Activated CD4-positive, alpha-beta T cell treated with anti-CD3 and anti-CD28 coated beads for 4 hours (primary cell): ENCODE data around the gene NRCAM.
"Not testable (repeated sequence)": the region's sequence is repeated elsewhere in the genome, so short reads cannot be mapped to it uniquely, and the experiment has no call there.

Experiments used
- DNase-seq, 2 donors: peaks; one replicate each; pipeline ENCODE4 v3.0.0-alpha.2; 2020

The NRCAM gene

DNA sequence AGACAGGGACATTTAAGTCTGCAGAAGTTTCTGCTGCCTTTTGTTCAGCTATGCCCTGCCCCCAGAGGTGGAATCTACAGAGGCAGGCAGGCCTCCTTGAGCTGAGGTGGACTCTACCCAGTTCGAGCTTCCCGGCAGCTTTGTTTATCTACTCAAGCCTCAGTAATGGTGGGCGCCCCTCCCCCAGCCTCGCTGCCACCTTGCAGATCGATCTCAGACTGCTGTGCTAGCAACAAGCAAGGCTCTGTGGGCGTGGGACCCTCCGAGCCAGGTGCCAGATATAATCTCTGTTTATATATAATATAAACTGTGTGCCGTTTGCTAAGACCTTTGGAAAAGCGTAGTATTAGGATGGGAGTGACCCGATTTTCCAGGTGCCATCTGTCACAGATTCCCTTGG is 63.1 kb downstream of the NRCAM start:
- DNase-seq = not testable (repeated sequence)

DNA sequence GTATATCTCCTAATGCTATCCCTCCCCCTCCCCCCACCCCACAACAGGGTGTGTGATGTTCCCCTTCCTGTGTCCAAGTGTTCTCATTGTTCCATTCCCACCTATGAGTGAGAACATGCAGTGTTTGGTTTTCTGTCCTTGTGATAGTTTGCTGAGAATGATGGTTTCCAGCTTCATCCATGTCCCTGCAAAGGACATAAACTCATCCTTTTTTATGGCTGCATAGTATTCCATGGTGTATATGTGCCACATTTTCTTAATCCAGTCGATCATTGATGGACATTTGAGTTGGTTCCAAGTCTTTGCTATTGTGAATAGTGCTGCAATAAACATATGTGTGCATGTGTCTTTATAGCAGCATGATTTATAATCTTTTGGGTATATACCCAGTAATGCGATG is 68.5 kb downstream of the NRCAM start:
- not testable (repeated sequence) for DNase-seq

DNA sequence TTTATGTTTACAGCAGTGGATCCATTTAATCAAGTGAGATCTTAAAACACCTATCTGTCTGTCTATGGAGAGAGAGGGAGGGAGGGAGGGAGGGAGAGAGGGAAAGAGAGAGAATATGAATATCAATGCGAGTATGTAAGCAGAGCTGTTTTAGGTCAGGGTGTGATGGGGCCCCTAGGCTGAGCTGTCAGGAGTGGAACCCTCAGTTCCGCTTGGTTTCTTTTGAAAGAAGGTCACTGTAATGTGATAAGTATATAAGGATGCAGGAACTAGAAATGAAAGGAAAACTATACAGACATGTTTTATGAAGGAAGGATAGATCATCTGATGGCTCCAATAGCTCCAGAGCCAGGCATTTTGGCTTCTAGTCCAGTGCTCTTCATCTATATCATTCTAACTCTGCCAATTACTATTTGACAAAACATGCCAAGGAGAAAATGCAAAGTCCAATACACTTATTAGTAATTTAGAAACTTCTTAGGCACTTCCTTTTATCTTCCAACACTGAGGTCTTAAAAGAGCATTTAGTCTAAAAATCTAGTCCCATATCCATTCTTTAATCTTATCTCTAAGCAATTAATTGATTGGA is 70.3 kb downstream of the NRCAM start:
- DNase-seq = no peak

DNA sequence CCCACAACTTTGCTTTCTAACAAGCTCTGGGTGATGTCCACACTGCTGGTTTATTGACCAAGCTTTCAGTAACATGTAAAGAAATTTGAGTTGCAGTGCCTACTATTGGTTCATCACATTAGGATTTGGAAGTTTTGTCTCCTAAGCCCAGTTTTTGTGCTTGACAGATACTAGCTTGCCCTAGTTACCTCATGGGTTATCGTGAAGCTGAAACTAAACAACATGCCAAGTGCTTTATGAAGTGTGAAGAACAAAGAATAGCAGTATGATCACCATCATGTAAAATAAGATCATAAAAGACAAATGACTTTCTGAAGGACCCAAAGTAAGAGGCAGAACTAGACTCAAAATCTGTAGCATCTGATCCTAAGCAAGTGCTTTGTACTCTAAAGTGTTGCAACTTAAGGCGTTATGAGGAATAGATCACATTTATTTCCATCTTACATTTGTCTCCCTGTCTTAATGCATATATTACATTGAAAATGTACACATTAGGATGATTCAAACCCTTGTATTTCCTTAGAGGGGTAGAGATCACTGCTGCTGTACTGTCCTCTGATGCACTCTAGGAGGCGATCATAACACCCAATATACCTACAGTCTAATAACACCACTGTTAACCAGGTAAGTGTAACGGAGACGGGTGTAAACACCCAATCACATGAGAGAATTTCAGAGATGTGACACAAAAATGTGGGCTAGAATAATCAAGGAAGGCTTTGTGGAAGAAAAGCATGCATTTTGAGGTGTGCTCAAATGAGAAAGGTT is 71.3 kb downstream of the NRCAM start:
- DNase-seq = no peak

DNA sequence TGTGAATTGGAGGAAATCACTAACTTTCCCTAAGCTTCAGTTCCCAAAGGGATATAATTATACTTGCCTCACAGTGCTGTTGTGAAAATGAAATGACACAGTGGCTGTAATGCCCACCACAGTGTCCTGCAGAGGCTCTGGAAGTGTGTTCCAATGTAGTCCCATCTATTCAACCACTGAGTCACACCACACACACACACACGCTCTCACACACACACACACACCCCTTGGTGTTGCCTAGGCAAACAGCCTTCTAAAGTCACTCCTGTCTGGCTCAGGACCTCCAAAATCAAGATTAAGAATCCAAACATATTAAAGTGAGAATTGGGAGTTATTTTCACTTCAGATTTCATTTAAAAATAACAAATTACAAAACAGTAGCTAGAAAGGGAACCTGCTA is 73.3 kb downstream of the NRCAM start:
- no peak for DNase-seq

DNA sequence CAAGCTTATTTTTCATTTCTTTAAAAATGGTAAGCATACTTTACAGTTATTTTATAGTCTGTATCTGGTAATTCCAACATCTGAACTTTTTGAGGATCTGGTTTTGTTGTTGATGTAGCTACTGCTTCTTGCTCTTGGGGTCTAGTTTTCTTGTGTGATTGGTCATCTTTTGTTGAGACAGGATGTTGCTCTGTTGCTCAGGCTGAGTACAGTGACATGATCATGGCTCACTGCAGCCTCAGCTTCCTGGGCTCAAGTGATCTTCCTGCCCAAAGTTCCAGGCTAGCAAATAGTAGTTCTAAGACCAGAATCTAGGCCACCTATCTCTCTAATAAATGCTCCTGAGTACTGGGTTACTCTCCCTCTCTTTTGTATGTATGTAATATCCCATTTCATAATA is 75.7 kb downstream of the NRCAM start:
- no peak for DNase-seq

DNA sequence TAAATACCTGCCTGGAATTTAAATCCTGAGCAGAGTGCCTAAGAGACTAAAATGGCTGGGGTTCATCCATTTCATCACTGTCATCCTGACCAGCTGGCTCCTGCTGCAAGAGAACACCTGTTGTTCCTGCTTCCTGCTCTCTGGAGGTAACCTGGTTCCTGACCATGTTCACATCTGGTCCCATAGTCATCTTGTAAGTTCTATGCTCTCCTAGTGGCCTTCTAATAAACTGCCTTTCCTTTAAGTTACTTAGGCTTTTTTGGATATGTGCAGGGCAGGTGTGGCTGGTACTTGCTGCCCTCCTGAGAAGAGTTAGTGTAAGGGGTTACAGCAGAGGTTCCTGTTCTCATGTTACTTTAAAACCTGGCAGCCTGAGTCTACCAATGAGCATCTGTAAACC is 80.0 kb downstream of the NRCAM start:
- no peak for DNase-seq

DNA sequence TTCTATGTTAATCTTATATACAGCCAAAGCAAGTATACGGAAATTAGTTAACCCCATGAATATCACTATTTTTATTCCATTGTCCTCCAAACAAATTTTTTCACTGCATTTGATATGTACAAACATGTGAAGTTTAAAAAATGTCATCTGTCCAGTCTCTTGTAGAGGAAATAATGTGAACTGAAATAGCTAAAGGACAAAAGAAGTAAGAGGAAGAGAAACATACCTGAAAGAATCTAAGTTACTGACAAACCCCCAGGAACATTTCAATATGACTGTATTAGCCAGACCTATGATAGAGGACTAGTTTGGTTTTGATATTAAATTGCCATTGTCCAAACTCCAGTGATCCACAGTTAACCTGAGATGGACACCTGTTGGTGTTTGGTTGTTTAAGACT is 80.6 kb downstream of the NRCAM start:
- DNase-seq = no peak

DNA sequence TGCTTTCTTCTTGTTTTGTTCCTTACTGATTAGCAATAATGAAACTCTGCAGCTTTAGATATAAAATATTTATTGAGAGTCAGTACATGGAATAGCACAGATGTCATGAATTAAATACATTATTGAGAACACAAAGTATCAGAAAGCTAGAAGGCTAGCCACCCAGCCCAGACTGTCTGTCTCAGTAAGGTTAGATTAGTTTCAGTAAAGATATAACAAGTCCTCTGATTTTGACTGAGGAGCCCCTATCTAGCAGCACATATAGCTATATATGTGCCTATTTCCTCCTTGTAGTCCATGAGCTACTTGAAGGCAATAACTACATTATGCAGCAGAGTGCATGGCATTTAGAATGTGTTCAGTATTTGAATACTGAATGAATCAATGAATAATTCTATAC is 81.3 kb downstream of the NRCAM start:
- no peak for DNase-seq

DNA sequence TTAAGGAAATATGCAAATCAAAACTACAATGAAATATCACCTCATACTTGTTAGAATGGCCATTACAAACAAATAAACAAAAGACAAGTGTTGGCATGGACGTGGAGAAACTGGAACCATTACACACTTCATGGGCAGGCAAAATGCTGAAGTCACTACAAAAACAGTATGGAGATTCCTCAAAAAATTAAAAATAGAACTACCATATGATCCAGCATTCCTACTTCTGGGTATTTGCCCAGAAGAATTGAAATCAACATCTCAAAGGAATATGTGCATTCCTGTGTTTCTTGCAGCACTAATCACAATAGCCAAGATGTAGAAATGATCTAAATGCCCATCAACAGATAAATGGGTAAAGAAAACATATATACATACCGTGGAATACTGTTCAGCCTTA is 83.6 kb downstream of the NRCAM start:
- DNase-seq = no peak

DNA sequence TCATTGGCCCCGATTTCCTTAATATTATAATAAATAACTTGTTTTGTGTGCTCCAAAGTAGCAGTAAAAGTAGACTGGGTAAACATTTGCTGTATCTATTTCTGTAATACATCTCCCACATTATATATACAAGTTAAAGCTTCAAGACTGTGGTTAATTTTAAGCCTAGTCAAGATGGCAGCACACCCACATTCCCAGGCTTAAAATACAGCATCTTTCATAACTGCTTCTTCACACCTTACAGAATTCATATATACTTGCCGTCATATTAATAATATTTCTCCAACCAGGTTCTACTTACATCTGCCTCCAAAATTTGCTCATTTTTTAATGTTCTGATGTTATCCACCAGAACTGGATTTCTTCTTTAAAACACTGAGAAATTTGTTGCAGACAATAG is 85.6 kb downstream of the NRCAM start:
- no peak for DNase-seq

DNA sequence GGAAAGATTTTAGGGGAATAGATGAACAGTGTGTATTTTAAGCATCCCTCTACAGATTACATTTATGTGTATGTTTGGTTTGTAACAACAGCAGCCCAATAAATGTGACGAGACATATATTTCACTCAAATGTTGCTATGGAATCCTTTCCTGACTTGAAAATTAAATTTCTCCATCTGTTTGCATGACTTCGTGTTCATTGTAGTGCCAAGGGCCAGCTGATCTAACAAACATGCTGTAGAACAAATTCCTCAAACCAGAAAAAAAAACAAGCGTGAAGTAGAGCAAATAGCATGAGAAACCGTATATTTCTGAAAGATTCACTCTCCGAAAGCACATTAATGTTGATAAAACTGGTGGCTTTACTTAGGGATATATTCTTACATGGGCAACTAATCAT is 87.8 kb downstream of the NRCAM start:
- no peak for DNase-seq

DNA sequence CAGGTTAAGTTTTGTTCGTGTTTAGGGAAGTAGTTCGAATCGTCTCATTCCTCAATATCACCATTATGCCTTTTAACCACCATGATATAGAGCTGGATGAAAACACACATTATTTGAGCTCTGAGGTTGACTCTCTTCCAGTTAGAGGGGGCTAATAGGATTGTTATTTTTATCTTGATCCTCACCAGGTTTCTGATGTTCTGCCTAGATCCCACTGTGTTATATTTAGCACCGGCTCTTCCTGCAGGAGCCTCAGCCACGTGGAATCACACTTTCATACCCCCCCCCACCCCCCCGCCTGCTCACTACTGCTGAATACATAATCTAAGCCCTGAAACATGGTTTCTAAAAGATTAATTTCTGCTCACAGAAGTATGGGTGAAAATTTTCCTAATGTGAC is 88.3 kb downstream of the NRCAM start:
- no peak for DNase-seq

DNA sequence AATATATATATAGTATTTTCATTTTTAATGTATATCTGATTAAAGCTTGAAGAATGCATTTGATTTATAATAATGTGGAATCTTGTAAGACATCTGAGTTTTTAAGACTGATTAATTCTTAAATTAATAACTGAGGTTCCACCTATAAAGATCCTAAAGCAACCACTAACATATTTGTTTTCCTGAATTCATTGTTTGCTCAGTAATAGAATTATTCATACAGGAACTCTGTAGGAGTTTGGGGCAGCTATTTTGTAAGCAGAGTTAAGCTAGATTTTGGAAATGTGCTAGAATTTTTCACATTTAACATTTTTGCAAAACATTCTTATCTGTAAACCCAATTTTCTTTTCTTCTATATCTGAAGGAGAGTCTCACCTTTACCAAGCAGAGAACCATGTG is 88.9 kb downstream of the NRCAM start:
- no peak for DNase-seq

DNA sequence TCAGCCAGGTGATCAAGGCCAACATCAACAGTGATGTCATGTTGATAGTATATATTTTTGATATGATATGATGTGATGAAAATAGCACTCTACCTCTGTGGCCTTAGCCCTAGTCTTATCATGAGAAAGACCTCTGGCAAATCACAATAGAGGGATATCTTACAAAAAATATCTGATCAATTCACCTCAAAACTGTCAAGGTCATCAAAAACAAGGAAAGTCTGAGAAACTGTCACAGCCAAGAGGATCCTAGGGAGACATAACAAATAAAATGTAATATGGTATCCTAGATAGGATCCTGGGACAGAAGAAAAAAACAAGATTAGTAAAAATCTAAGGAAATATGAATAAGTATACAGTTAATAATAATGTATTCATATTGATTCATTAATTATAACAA is 92.6 kb downstream of the NRCAM start:
- DNase-seq = no peak

DNA sequence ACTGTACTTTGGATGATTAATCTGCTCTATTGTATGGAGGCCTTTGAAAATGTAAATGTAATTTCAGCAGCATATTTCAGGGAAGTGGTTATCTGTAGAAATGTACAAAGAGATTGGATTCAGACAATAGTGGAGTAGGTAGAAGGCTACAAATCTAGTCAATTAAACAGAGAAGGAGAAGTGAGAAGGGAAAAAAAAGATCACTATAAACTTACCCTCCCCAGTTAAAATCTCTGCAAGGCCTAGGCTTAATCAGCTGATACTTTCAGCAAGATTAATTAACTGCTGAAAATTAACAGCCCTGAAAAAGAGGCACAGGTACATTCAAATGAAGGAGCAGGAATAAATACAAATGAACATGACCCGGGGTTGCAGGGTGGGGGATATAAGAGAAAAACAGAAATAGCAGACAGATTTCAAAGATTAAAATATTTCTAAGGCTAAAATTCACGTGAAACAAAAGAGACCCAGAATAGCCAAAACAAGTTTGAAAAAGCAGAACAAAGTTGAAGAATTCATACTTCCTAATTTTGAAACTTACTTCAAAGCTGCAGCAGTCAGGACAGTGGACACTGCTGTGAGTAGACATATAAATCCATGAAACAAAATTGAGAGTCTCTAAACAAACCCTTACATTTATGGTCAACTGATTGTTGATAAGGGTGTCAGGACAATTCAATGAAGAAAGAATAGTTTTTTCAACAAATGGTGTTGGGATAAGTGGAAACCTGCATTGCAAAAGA is 96.0 kb downstream of the NRCAM start:
- DNase-seq = no peak

DNA sequence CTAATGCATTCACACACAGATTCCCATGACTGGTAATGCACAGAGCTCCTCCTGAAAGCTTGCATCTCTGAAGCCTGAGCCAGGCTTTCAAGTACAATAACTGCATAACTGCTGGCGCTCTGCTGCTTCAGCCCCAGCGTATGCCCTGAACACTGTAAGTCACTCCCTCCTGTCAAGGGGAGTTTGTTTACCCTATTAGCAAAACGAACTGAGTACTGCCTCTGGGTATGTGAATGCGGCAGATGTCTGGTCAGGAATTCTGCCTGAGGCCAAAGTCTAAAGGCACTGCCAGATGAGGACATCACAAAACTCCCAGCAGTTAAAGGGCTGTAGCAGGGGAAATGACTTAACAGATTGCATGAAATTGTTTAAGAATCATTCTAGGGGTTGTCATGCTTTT is 97.7 kb downstream of the NRCAM start:
- no peak for DNase-seq

DNA sequence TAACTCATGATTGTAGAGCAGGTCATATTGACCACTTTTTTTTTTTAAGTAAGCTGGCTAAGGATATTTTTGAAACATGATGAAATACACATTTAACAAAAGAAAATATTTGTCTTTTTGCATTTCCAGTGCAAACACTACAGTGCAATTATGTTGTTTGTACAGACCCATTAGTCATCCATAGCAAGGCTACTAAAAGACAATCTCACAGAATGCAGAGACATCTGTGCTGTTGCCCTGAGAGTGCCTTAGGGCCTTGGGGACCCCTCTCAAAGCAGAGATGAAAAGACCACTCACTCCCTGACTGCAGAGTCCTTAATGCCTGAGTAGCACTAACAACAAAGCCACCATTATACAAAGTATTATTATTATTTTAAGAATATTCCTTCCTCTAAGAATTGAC is 104.5 kb downstream of the NRCAM start:
- no peak for DNase-seq

DNA sequence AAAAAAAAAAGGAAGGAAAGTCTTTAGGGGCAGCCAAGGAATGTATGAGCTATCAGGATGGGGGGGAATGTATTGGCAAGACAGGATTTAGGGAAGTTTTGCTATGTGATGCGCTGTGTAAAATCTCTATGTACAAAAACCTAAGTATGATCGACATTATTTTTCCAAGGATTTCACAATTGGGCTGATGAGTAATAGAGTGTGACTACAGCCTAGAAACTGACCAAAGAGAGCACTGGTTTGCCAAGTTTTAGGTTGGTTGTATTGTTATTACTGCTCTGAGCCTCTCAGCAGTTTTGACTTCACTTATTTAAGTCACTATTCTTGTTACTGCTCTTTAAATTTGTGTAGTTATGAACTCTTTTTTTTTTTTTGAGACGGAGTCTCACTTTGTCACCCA is 107.3 kb downstream of the NRCAM start:
- DNase-seq = no peak

DNA sequence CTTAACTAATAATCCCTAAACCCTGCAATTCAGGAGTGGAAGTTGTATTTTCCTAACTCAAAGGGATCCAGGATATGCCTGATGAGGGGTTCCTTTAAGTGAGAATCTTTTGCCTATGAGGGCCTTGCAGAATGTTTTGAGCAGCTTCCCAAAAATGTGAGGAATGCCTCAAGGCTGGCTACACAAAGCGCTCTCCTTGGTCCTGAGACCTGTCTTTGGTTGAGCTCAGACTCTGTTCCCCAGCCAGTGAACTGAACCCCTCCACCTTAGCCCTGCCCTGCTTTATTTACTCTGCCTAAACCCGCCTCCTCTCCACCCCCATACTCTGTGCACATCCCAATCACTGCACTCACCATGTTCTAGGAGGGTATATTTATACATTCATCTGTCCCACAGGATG is 108.6 kb downstream of the NRCAM start:
- no peak for DNase-seq

DNA sequence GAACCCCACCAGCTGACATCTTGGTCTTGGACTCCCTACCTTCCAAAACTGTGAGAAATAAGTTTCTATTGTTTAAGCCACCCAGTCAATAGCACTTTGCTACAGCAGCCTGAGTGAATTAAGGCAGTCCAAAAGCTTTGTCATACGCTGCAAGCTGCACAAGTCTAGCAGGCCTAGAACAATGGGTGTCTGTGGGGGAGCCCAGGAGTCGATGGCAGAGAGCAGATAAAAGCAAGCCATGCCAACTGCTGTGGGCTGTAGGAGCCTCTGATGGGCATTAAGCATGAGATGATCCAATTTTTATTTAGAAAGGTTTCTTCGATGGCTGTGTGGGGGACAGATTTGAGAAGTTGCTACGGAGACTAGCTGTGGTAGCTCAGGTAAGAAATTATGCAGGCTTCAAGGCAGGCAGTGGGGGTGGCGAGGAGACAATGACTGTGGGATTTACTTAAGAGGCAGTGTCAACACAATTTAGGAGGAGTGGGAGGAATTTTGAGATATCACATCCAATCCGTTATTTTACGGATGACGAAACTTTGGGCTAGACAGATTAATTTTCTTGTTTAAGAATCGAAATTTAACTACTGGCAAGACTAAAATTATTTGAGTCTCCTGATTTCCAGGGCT is 110.4 kb downstream of the NRCAM start:
- DNase-seq = no peak

DNA sequence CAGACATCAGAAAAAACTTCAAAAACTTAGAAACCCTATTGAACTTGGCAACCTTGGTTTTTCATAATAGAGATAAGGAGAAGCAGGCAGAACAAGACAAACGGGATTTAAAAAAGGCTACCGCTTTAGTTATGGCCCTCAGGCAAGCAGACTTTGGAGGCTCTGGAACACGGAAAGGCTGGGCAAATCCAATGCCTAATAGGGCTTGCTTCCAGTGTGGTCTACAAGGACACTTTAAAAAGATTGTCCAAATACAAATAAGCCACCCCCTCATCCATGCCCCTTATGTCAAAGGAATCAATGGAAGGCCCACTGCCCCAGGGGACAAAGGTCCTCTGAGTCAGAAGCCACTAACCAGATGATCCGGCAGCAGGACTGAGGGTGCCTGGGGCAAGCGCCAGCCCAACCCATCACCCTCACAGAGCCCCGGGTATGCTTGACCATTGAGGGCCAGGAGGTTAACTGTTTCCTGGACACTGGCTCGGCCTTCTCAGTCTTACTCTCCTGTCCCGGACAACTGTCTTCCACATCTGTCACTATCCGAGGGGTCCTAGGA is 115.3 kb downstream of the NRCAM start:
- DNase-seq = no peak

DNA sequence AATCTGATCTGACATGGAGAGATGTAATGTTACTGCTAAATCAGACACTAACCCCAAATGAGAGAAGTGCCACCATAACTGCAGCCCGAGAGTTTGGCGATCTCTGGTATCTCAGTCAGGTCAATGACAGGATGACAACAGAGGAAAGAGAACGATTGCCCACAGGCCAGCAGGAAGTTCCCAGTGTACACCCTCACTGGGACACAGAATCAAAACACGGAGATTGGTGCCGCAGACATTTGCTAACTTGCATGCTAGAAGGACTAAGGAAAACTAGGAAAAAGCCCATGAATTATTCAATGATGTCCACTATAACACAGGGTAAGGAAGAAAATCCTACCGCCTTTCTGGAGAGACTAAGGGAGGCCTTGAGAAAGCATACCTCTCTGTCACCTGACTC is 115.8 kb downstream of the NRCAM start:
- DNase-seq = not testable (repeated sequence)
